OCI-LY1 (cell line): ENCODE data around the gene MTHFD1L.
"Not testable (repeated sequence)": the region's sequence is repeated elsewhere in the genome, so short reads cannot be mapped to it uniquely, and the experiment has no call there.

Experiments
- H2AFZ ChIP-seq: fragments of 200-600 bp; sonication (generic), shearing (Covaris generic); 2 replicates; pipeline ENCODE4 v1.6.0; 2014; ENCODE audit warnings: antibody characterized with exemption, mild to moderate bottlenecking, low read length
- H3F3A ChIP-seq: fragments of 200-600 bp; sonication (generic), shearing (Covaris generic); 2 replicates; pipeline ENCODE4 v1.6.0; 2014; ENCODE audit warnings: mild to moderate bottlenecking, antibody characterized with exemption, low read length, moderate library complexity; ENCODE audit not compliant: insufficient read depth
- H3K27ac ChIP-seq: fragments of 200-600 bp; sonication (generic); 2 replicates; pipeline ENCODE4 v1.5.1; 2014; ENCODE audit warnings: low read length, mixed run types, mild to moderate bottlenecking, low read depth; ENCODE audit not compliant: poor library complexity, severe bottlenecking
- H3K27me3 ChIP-seq: fragments of 200-600 bp; sonication (generic); 2 replicates; pipeline ENCODE4 v1.6.0; 2014; ENCODE audit warnings: antibody characterized with exemption, mild to moderate bottlenecking, low read length, moderate library complexity; ENCODE audit not compliant: insufficient read depth
- H3K36me3 ChIP-seq: fragments of 200-600 bp; sonication (generic); 2 replicates; pipeline ENCODE4 v1.6.1; 2014; ENCODE audit warnings: mild to moderate bottlenecking, antibody characterized with exemption, low read length, moderate library complexity, mixed read lengths; ENCODE audit not compliant: insufficient read depth
- H3K4me1 ChIP-seq: fragments of 200-600 bp; sonication (generic); 2 replicates; pipeline ENCODE4 v1.5.1; 2014; ENCODE audit warnings: mild to moderate bottlenecking, low read length, moderate library complexity; ENCODE audit not compliant: insufficient read depth, severe bottlenecking
- H3K4me2 ChIP-seq: fragments of 200-600 bp; sonication (generic), shearing (Covaris generic); 2 replicates; pipeline ENCODE4 v1.6.1; 2014; ENCODE audit warnings: low read length
- H3K4me3 ChIP-seq: fragments of 200-600 bp; sonication (generic); 2 replicates; pipeline ENCODE4 v1.5.1; 2014; ENCODE audit warnings: low read length, low read depth, mild to moderate bottlenecking, mixed read lengths; ENCODE audit not compliant: poor library complexity, severe bottlenecking
- H3K79me2 ChIP-seq: fragments of 200-600 bp; shearing (Covaris generic); 2 replicates; pipeline ENCODE4 v1.6.1; 2016; ENCODE audit warnings: mixed run types, low read length, mixed read lengths; ENCODE audit not compliant: insufficient read depth
- H3K9ac ChIP-seq: fragments of 200-600 bp; sonication (generic), shearing (Covaris generic); 2 replicates; pipeline ENCODE4 v1.6.1; 2014; ENCODE audit warnings: mild to moderate bottlenecking, low read length, mixed read lengths
- H3K9me2 ChIP-seq: fragments of 200-600 bp; sonication (generic), shearing (Covaris generic); 2 replicates; pipeline ENCODE4 v1.6.1; 2014; ENCODE audit warnings: low read depth, mild to moderate bottlenecking, low read length, mixed read lengths
- H3K9me3 ChIP-seq: fragments of 200-600 bp; shearing (Covaris generic); 2 replicates; pipeline ENCODE4 v1.6.1; 2014; ENCODE audit warnings: low read length, mixed read lengths
- H4K20me1 ChIP-seq: fragments of 200-600 bp; sonication (generic), shearing (Covaris generic); 2 replicates; pipeline ENCODE4 v1.6.0; 2016; ENCODE audit warnings: mild to moderate bottlenecking, low read length; ENCODE audit not compliant: insufficient read depth
- CTCF ChIP-seq: fragments of 200-600 bp; sonication (generic), shearing (Covaris generic); IDR thresholded peaks from 2 replicates; pipeline ENCODE4 v1.5.1; 2017; ENCODE audit warnings: mild to moderate bottlenecking, antibody characterized with exemption, low read length, moderate library complexity, mixed read lengths
- EZH2 ChIP-seq: fragments of 200-600 bp; sonication (generic), shearing (Covaris generic); IDR thresholded peaks from 2 replicates; pipeline ENCODE4 v1.8.0; 2017; ENCODE audit warnings: borderline replicate concordance, mixed run types, mild to moderate bottlenecking, antibody characterized with exemption, low read length, moderate library complexity, mixed read lengths

Gene MTHFD1L

GRCh38 chr6:151041686-151042085, 176.2 kb downstream of the MTHFD1L start:
- no peak overlapping the region for H2AFZ ChIP-seq
- H4K20me1 ChIP-seq: no peaks in the 10 kb centered on the region

GRCh38 chr6:151042911-151043330, 177.4 kb downstream of the MTHFD1L start:
- H2AFZ ChIP-seq, H3K9me2 ChIP-seq, H4K20me1 ChIP-seq, H3K4me3 ChIP-seq, H3F3A ChIP-seq, H3K9me3 ChIP-seq, H3K27me3 ChIP-seq, H3K9ac ChIP-seq, H3K4me1 ChIP-seq, H3K27ac ChIP-seq, H3K4me2 ChIP-seq, H3K79me2 ChIP-seq: not testable (repeated sequence)
- peaks cover 30% of the 10 kb centered on the region for H3K36me3 ChIP-seq

More at GRCh38 chr6:151041686-151042085, 176.2 kb downstream of the MTHFD1L start:
- TF ChIP-seq EZH2: no peak
- TF ChIP-seq CTCF: no peak
- H3K9ac ChIP-seq: no peak overlapping the region
- H3K27ac ChIP-seq: no peak overlapping the region
- no peaks in the 10 kb centered on the region for H3F3A ChIP-seq
- H3K9me2 ChIP-seq: no peaks in the 10 kb centered on the region
- H3K4me1 ChIP-seq: peaks cover 5% of the 10 kb centered on the region
- H3K79me2 ChIP-seq: no peaks in the 10 kb centered on the region
- no peaks in the 10 kb centered on the region for H3K27me3 ChIP-seq
- H3K36me3 ChIP-seq: peaks cover 31% of the 10 kb centered on the region
- no peak overlapping the region for H3K4me2 ChIP-seq
- H3K9me3 ChIP-seq: no peaks in the 10 kb centered on the region
- no peak overlapping the region for H3K4me3 ChIP-seq

GRCh38 chr6:151043944-151044343, 178.4 kb downstream of the MTHFD1L start:
- Histone ChIP-seq H3K4me3 (no peak overlapping the region), H3K4me2 (no peak overlapping the region), H2AFZ (no peak overlapping the region), H3K9ac (no peak overlapping the region), H3K27ac (no peak overlapping the region), H3K9me2 (no peaks in the 10 kb centered on the region), H3K36me3 (peaks cover 35% of the 10 kb centered on the region), H3F3A (no peaks in the 10 kb centered on the region), H3K9me3 (no peaks in the 10 kb centered on the region), H3K79me2 (no peaks in the 10 kb centered on the region), H4K20me1 (no peaks in the 10 kb centered on the region), H3K27me3 (no peaks in the 10 kb centered on the region), H3K4me1 (peaks cover 5% of the 10 kb centered on the region)
- TF ChIP-seq CTCF (no peak), EZH2 (no peak)
